ENCODE results near the gene LPIN1. TPM values are rescaled to one million over a fixed set of nuclear protein-coding genes. Genes with fewer than 3 reads are reported as not detected.

LPIN1 gene
- total RNA-seq, 1 experiment from 2014 or later, result 4.4 TPM

- no peak for TF ChIP-seq CTCF (conservative IDR thresholded peaks at IDR 0.05)
- H3K4ac ChIP-seq (ENCODE audit: low read depth, low read length), result no peak overlapping the region
- no peak overlapping the region for H3K27ac ChIP-seq (ENCODE audit: insufficient read length, low read depth, low read length)
- H3K27me3 Mint-ChIP-seq (ENCODE audit: low read depth), result peaks cover 2% of the 10 kb centered on the region; the same call in 1 of the 2 replicates
- WGBS (ENCODE audit: extremely low coverage, insufficient read length, low lambda C conversion rate), result no CpG with 5 or more reads among the region's 7 CpGs
- H2AK5ac ChIP-seq (ENCODE audit: insufficient read length, low read length), result no peak overlapping the region
- no peak overlapping the region for H3K14ac ChIP-seq (ENCODE audit: insufficient read depth, low read length)
- H4K8ac ChIP-seq (replicated peaks; ENCODE audit: insufficient read length, low read depth, low read length), result no peak overlapping the region
- H3K9ac ChIP-seq (ENCODE audit: extremely low read depth, insufficient read length, low read length), result no peak overlapping the region
- H4K91ac ChIP-seq (ENCODE audit: insufficient read length, low read depth, low read length), result no peak overlapping the region
- no peak overlapping the region for H2BK20ac ChIP-seq (ENCODE audit: low read depth, low read length, poor library complexity, severe bottlenecking)
- H3K4me2 ChIP-seq (ENCODE audit: insufficient read depth, insufficient read length, low read length), result no peak overlapping the region
- H2BK5ac ChIP-seq (ENCODE audit: insufficient read length, low read length), result no peak overlapping the region
- H2BK15ac ChIP-seq (ENCODE audit: low read depth, low read length), result no peak overlapping the region
- no peaks in the 10 kb centered on the region for H3K79me2 ChIP-seq (ENCODE audit: insufficient read depth, low read length)
- H2AFZ ChIP-seq (ENCODE audit: low read length), result no peak overlapping the region
- no peaks in the 10 kb centered on the region for H3K9me3 Mint-ChIP-seq
- no peaks in the 10 kb centered on the region for H3K9me3 ChIP-seq (ENCODE audit: control insufficient read depth, low read depth, low read length)
- H2BK12ac ChIP-seq (ENCODE audit: insufficient read length, low read depth, low read length), result no peak overlapping the region
- H3K4me3 Mint-ChIP-seq, result no peak overlapping the region
- H3K56ac ChIP-seq (ENCODE audit: insufficient read length, low read depth, low read length), result no peak overlapping the region
- H4K20me1 ChIP-seq (ENCODE audit: control insufficient read depth, insufficient read depth, insufficient read length), result no peaks in the 10 kb centered on the region
- H3K4me1 Mint-ChIP-seq, result peaks cover 18 to 25% of the 10 kb centered on the region in 2 experiments
- H3K4me1 ChIP-seq (ENCODE audit: insufficient read depth, low read length), result peaks cover 4% of the 10 kb centered on the region; the same call in 1 of the 2 replicates
- H3T11ph ChIP-seq (ENCODE audit: low read length), result no peak overlapping the region
- DNase-seq, result no peak
- no peak overlapping the region for H4K5ac ChIP-seq (ENCODE audit: insufficient read length, low read depth, low read length)
- no peaks in the 10 kb centered on the region; a peak in 1 of 7 replicates for H3K36me3 Mint-ChIP-seq (ENCODE audit: insufficient read depth in 1 of 3, low read depth in 3 of 3)
- no peak overlapping the region for H3K23ac ChIP-seq (ENCODE audit: insufficient read length, low read depth, low read length)
- H3K23me2 ChIP-seq (ENCODE audit: insufficient read length, low read depth, low read length, poor library complexity, severe bottlenecking), result no peaks in the 10 kb centered on the region
- no peak overlapping the region for H3K27ac Mint-ChIP-seq
- no peaks in the 10 kb centered on the region for H3K27me3 ChIP-seq (ENCODE audit: insufficient read depth, low read length)
- H3K18ac ChIP-seq (ENCODE audit: insufficient read length, low read depth, low read length), result no peak overlapping the region
- no peaks in the 10 kb centered on the region for H3K79me1 ChIP-seq (ENCODE audit: insufficient read depth, low read depth, low read length, poor library complexity, severe bottlenecking)
- no peak overlapping the region for H2BK120ac ChIP-seq (ENCODE audit: low read depth, low read length, poor library complexity, severe bottlenecking)
Observed at GRCh38 chr2:11726384-11726783, 20.0 kb upstream of the LPIN1 start.

Data from H9 (cell line).